ENCODE results near the gene HDAC10. TPM values are rescaled to one million over a fixed set of nuclear protein-coding genes. Genes with fewer than 3 reads are reported as not detected.

HDAC10 gene
- total RNA-seq, 4 donors from 2014 or later, result 10.2 to 19.5 (median 17.4) TPM

- H3K36me3 ChIP-seq, result peaks cover 56 to 98% (median 95%) of the 10 kb centered on the region in 4 donors
- DNase-seq (ENCODE audit: extremely low spot score), result no peak
- intact Hi-C loops (cut with DNase I), result no loop called here
- WGBS, result 70% methylated on average over 2 of the region's 43 CpGs
- H3K4me1 ChIP-seq, result peaks cover 6 to 18% (median 12%) of the 10 kb centered on the region in 4 donors
- TF ChIP-seq CTCF (IDR thresholded peaks at IDR 0.05), result no peak
- no peak for TF ChIP-seq POLR2AphosphoS5 (IDR thresholded peaks at IDR 0.05)
- TF ChIP-seq EP300 (IDR thresholded peaks at IDR 0.05), result no peak
- no peak for TF ChIP-seq POLR2A (IDR thresholded peaks at IDR 0.05; ENCODE audit: low read depth)
- H3K9me3 ChIP-seq, result no peaks in the 10 kb centered on the region
- no peak overlapping the region for H3K4me3 ChIP-seq
- no peak overlapping the region for H3K27ac ChIP-seq (replicated peaks in 1 of 4)
- no peaks in the 10 kb centered on the region for H3K27me3 ChIP-seq
These were observed 32.7 kb downstream of the HDAC10 start for GRCh38 chr22:50218153-50218995.

- WGBS, result 84% methylated on average over 19 of the region's 21 CpGs
- no peak for TF ChIP-seq POLR2A (IDR thresholded peaks at IDR 0.05; ENCODE audit: low read depth)
- TF ChIP-seq CTCF (IDR thresholded peaks at IDR 0.05), result no peak
- no peak for TF ChIP-seq EP300 (IDR thresholded peaks at IDR 0.05)
- no peak for TF ChIP-seq POLR2AphosphoS5 (IDR thresholded peaks at IDR 0.05)
- Histone ChIP-seq H3K36me3 (peaks cover 51 to 98% (median 94%) of the 10 kb centered on the region in 4 donors), H3K4me3 (no peak overlapping the region), H3K4me1 (peaks cover 6 to 18% (median 12%) of the 10 kb centered on the region in 4 donors), H3K9me3 (no peaks in the 10 kb centered on the region), H3K27ac (replicated peaks in 1 of 4) (no peak overlapping the region), H3K27me3 (no peaks in the 10 kb centered on the region)
- DNase-seq (ENCODE audit: extremely low spot score), result no peak
- intact Hi-C loops (cut with DNase I), result no loop called here
These were observed 33.4 kb downstream of the HDAC10 start for GRCh38 chr22:50217543-50218152.

- 94% methylated on average over 30 of the region's 57 CpGs for WGBS
- Histone ChIP-seq H3K4me3 (no peak overlapping the region), H3K27me3 (no peaks in the 10 kb centered on the region), H3K4me1 (peaks cover 6 to 18% (median 12%) of the 10 kb centered on the region in 4 donors), H3K36me3 (peaks cover 54 to 98% (median 94%) of the 10 kb centered on the region in 4 donors), H3K27ac (replicated peaks in 1 of 4) (no peak overlapping the region), H3K9me3 (no peaks in the 10 kb centered on the region)
- no peak for TF ChIP-seq POLR2A (IDR thresholded peaks at IDR 0.05; ENCODE audit: low read depth)
- no peak for TF ChIP-seq CTCF (IDR thresholded peaks at IDR 0.05)
- TF ChIP-seq EP300 (IDR thresholded peaks at IDR 0.05), result no peak
- intact Hi-C loops (cut with DNase I), result no loop called here
- no peak for DNase-seq (ENCODE audit: extremely low spot score)
These were observed 34.2 kb downstream of the HDAC10 start for GRCh38 chr22:50216684-50217520.

GRCh38 chr22:50216055-50216683 lies 34.9 kb downstream of the HDAC10 start:
- Histone ChIP-seq H3K27me3 (no peaks in the 10 kb centered on the region), H3K4me1 (peaks cover 6 to 18% (median 12%) of the 10 kb centered on the region in 4 donors), H3K27ac (replicated peaks in 1 of 4) (no peak overlapping the region), H3K4me3 (no peak overlapping the region), H3K36me3 (peaks cover 47 to 97% (median 93%) of the 10 kb centered on the region in 4 donors), H3K9me3 (no peaks in the 10 kb centered on the region)
- intact Hi-C loops (cut with DNase I), result no loop called here
- TF ChIP-seq POLR2A (IDR thresholded peaks at IDR 0.05; ENCODE audit: low read depth), result no peak
- TF ChIP-seq CTCF (IDR thresholded peaks at IDR 0.05), result no peak
- no peak for DNase-seq (ENCODE audit: extremely low spot score)
- WGBS, result 72% methylated on average over 10 of the region's 15 CpGs
